Fibroblast of villous mesenchyme (primary cell): ENCODE results near the gene M1AP. TPM values are rescaled to one million over a fixed set of nuclear protein-coding genes. Genes with fewer than 3 reads are reported as not detected.
A peak's percentile ranks its signal among the peaks of the same experiment; 100 is the strongest.

Source experiments
- DNase-seq: peaks from one replicate; pipeline ENCODE4 v3.0.0-alpha.2; 2010; ENCODE audit warnings: low read depth
- H3K4me3 ChIP-seq: 2 replicates; pipeline ENCODE4 v1.5.1; 2011; ENCODE audit warnings: low read depth, mild to moderate bottlenecking, low read length
- CTCF ChIP-seq: IDR thresholded peaks from 2 replicates; pipeline ENCODE4 v1.5.1; 2012; ENCODE audit warnings: low read depth, mild to moderate bottlenecking, low read length; ENCODE audit not compliant: insufficient read depth
- total RNA-seq: library from RNA; depleted of rRNA; stranded (reverse); fragments of >200 nt; gene quantifications from 2 replicates; pipeline ENCODE4 v1.2.3, GENCODE V29; 2012

M1AP gene
- total RNA-seq, 1 donor: not detected

DNA sequence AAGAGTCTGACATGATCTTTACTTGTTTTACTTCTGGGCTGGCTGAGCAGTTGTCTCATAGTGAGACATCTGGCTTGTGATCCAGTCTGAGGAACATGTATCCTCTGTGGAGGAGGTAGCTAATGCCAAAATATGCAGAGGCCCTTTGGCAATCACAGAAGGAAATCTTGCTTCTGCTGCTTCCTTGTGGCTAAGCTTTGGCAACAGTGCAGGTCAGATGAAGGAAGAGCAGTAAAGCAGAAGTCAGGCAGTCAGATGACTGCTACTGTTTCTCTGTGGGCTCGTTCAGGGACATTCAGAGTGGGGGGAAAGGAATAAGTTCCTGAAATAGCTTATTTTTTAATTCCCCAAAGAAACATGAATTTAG lies 71.3 kb downstream of the M1AP start:
- DNase-seq: peak; percentile 81
- TF ChIP-seq CTCF: no peak

GRCh38 chr2:74576211-74576862 lies 71.8 kb downstream of the M1AP start:
- DNase-seq: peak; percentile 74
- TF ChIP-seq CTCF: no peak
- no peak overlapping the region for H3K4me3 ChIP-seq

More for the DNA sequence above, 71.3 kb downstream of the M1AP start:
- no peak overlapping the region for H3K4me3 ChIP-seq

DNA sequence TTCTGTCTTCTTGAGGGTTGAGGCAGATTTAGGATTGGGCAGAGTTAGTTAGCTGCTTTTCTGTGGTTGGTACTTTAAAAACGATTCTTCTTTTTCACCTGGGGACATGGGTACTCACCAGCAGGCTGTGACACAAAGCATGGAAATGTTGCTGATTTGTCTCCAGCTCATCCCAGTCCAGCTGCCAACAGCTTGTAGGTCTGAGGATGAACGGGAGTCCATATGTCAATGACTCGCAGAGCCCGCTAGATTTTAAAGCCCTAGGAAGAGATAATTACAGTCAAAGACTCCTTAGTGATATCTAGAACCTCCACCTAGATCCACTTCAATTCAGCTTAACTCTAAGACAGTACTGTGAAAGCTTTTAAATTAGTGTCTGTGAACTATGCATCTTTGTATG lies 72.8 kb downstream of the M1AP start:
- no peak overlapping the region for H3K4me3 ChIP-seq
- no peak for DNase-seq
- no peak for TF ChIP-seq CTCF

DNA sequence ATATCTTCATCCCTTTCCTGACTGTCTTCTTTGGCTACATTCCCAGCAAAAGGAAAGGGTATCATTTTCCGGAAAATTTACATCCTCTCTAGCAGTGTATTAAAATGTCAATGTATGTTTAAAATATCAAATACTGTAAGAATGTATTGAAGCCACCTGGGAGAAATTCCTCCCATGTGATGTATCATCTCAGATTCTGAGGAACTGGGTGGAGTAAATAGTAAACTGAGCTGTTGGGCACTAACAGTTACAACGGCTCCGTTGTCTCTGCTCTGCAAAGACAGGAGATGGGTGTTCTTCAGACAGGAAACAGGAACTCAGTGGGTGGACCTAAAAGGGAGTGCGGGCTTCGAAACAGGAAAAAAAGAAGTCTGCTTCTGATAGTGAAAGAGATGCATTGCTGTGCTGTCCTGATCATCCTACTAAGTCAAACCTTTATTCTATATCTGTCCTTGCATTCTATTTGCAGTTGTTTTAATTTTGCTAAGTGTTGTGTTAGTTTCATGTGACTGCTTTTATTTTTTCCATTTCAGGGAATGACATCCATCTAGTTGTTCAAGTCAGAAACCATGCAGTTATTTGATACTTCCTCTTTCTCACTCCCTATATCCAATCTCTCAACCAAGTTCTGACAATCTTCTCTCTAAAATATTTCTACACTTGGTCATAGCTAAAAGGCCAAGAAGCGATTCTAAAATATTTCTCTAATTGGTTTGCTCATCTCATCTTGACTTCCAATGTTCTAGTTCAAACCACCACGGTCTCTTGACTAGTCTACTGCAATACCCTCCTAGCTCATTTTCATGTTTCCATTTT lies 74.2 kb downstream of the M1AP start:
- no peak for TF ChIP-seq CTCF
- no peak overlapping the region for H3K4me3 ChIP-seq
- DNase-seq: no peak

GRCh38 chr2:74572178-74572925 lies 75.8 kb downstream of the M1AP start:
- no peak overlapping the region for H3K4me3 ChIP-seq
- no peak for DNase-seq
- TF ChIP-seq CTCF: no peak

- H3K4me3 ChIP-seq: no peak overlapping the region
- TF ChIP-seq CTCF: no peak
- DNase-seq: no peak
These were observed 77.1 kb downstream of the M1AP start for GRCh38 chr2:74571058-74571457.
